ENCODE results near the gene CYTH1. TPM values are rescaled to one million over a fixed set of nuclear protein-coding genes. Genes with fewer than 3 reads are reported as not detected.

The CYTH1 gene
- polyA plus RNA-seq, 2 of the 4 experiments (the other 2 are of a cell fraction) = 38.5 to 46.2 TPM

DNA sequence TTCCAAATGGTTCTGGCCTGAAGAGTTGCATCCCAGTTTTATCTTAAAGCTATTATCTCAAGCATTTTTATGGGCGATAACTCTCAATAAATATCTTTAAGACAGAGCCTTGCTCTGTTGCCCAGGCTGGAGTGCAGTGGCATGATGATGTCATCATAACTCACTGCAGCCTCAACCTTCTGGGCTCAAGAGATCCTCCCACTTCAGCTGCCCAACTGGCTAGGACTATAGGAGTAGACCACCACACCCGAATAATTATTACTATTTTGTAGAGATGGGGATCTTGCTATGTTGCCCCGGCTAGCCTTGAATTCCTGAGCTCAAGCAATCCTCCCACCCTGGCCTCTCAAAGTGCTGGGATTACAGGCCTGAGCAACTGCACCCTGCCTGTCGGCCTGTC is 26.1 kb upstream of the CYTH1 start:
- ATAC-seq (no peak; a peak in 1 of 6 replicates), DNase-seq (ENCODE audit: low read depth in 1 of 2, low spot score in 1 of 2) (no peak), FAIRE-seq (no peak)
- TF ChIP-seq FOSL2 (IDR thresholded peaks at IDR 0.05) (no peak), FOSL2 (CRISPR knock-in tag; IDR thresholded peaks at IDR 0.05) (0 out of 2 replicates have a peak, but pooled peaks have one; percentile 16), RAD21 (conservative IDR thresholded peaks at IDR 0.05 in 1 of 2, IDR thresholded peaks at IDR 0.05 in 1 of 2) (no peak)
- 85% methylated on average over 4 of the region's 4 CpGs for WGBS (ENCODE audit: missing lambda C conversion rate)
- Histone ChIP-seq H3K4me3 (no peak overlapping the region), H3K4me2 (no peak overlapping the region), H3K9me3 (no peaks in the 10 kb centered on the region), H3K4me1 (no peaks in the 10 kb centered on the region), H3K27ac (no peak overlapping the region)
- CTCF ChIA-PET = interaction anchor here (0.5 to 3.1 kb wide), 6 partner anchors 9 to 163 kb away, joined by 3 to 10 read pairs (median 4); partner anchors contain the start of gene CYTH1
- POLR2A ChIA-PET = no interaction called here

DNA sequence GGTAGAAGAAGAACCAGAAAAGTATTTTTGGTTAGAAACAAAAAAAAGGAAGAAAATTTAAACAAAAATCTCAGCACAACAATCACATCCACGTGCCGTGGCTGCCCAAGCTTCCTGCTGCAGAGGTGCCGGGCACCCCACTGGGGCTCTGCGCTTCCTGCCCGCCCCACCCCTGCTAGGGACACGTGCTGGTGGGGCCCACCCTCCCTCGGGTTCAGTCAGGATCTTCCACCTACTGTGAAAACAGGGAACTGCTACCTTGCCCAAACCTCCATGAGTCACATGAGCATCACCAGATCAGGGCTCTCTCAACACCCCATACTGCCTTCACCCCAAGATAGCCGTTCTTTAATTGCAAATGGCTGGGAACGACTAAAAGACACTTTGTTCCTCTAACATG is 24.4 kb upstream of the CYTH1 start:
- no peak for FAIRE-seq
- ChIA-PET POLR2A (no interaction called here), CTCF (interaction anchor here (1.1 kb wide), 1 partner anchor 16 kb away, joined by 4 read pairs; no protein-coding TSS in a partner anchor)
- peak; percentile 27 to 53 for DNase-seq (ENCODE audit: low read depth in 1 of 2, low spot score in 1 of 2)
- no peak for TF ChIP-seq MAZ (IDR thresholded peaks at IDR 0.05; ENCODE audit: borderline replicate concordance, low read depth, low read length)
- no peak for TF ChIP-seq CHD4 (IDR thresholded peaks at IDR 0.05; ENCODE audit: borderline replicate concordance)
- TF ChIP-seq CHD2 (IDR thresholded peaks at IDR 0.05; ENCODE audit: low read length, partially characterized antibody) = no peak
- TF ChIP-seq, protein P1, sequence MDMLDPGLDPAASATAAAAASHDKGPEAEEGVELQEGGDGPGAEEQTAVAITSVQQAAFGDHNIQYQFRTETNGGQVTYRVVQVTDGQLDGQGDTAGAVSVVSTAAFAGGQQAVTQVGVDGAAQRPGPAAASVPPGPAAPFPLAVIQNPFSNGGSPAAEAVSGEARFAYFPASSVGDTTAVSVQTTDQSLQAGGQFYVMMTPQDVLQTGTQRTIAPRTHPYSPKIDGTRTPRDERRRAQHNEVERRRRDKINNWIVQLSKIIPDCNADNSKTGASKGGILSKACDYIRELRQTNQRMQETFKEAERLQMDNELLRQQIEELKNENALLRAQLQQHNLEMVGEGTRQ (IDR thresholded peaks at IDR 0.05) = peak; percentile 12; the same call in 1 of the 2 replicates
- Histone ChIP-seq H3K27ac (no peak overlapping the region), H3K4me1 (no peaks in the 10 kb centered on the region), H3K9me3 (no peaks in the 10 kb centered on the region), H3K4me2 (no peak overlapping the region), H3K4me3 (no peak overlapping the region)
- WGBS (ENCODE audit: missing lambda C conversion rate) = 88% methylated on average over 9 of the region's 9 CpGs
- ATAC-seq = peak; percentile 53 to 63

DNA sequence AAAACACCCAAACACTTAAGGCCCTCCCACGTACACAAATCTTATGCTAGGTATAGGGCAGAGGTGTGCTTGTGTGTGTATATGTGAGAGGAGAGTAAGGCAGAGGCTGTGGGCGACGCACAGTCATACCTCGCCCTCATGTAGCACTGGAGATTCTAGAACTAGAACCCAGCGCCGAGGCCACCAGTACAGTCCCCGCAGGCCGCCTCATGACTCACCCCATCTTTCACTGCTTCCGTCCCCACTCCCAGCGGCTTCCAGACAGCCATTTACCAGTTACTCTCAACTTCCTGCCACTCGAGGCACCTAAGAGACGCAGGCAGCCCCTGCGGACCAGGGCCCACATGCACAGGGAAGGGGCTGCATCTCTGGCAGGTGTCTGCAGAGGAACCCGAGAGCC is 23.2 kb upstream of the CYTH1 start:
- no peak overlapping the region for H3K4me2 ChIP-seq
- H3K9me3 ChIP-seq = no peaks in the 10 kb centered on the region
- H3K4me3 ChIP-seq = no peak overlapping the region
- ChIA-PET CTCF (interaction anchor here (0.5 to 1.3 kb wide), 4 partner anchors 9 to 787 kb away, joined by 3 read pairs; no protein-coding TSS in a partner anchor), POLR2A (interaction anchor here (0.6 kb wide), 1 partner anchor 39 kb away, joined by 4 read pairs; no protein-coding TSS in a partner anchor)
- DNase-seq (ENCODE audit: low read depth in 1 of 2, low spot score in 1 of 2) (no peak), FAIRE-seq (no peak), ATAC-seq (no peak; a peak in 1 of 6 replicates)
- TF ChIP-seq FOSL2 (IDR thresholded peaks at IDR 0.05) (no peak), FOSL2 (CRISPR knock-in tag; IDR thresholded peaks at IDR 0.05) (0 out of 2 replicates have a peak, but pooled peaks have one; percentile 3), CBX2 (IDR thresholded peaks at IDR 0.05; ENCODE audit: borderline replicate concordance, low read depth) (no peak)
- H3K4me1 ChIP-seq = no peaks in the 10 kb centered on the region
- no peak overlapping the region for H3K27ac ChIP-seq
- 92% methylated on average over 14 of the region's 14 CpGs for WGBS (ENCODE audit: missing lambda C conversion rate)

DNA sequence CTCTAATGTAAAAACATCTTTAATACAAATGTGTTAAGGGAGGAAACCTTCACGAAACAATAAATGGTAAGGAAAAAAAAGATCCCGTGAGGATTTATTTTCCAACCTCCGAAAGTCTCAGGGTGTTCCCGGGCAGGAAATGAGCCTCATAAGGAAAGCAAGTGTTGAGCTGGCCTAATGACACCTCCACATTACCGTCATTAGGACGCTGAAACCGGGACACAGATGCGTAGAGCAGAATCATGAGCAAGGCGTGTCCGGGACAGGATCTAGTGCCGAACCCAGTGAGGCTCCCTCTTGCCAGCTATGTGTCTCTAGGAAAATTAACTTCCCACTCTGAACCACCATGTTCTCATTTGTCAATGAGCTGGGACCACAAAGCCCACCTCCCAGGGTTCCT is 22.7 kb upstream of the CYTH1 start:
- H3K4me2 ChIP-seq = no peak overlapping the region
- 93% methylated on average over 11 of the region's 11 CpGs for WGBS (ENCODE audit: missing lambda C conversion rate)
- FAIRE-seq (no peak), DNase-seq (ENCODE audit: low read depth in 1 of 2, low spot score in 1 of 2) (no peak), ATAC-seq (no peak)
- no peaks in the 10 kb centered on the region for H3K9me3 ChIP-seq
- H3K4me3 ChIP-seq = no peak overlapping the region
- no peak overlapping the region for H3K27ac ChIP-seq
- no peaks in the 10 kb centered on the region for H3K4me1 ChIP-seq
- ChIA-PET POLR2A (interaction anchor here (0.6 kb wide), 1 partner anchor 39 kb away, joined by 4 read pairs; no protein-coding TSS in a partner anchor), CTCF (interaction anchor here (0.6 to 1.9 kb wide), 4 partner anchors 10 to 35 kb away, joined by 3 to 10 read pairs (median 3); no protein-coding TSS in a partner anchor)
- TF ChIP-seq NFE2L2 (conservative IDR thresholded peaks at IDR 0.05; ENCODE audit: low read length) (no peak), SREBF2 (IDR thresholded peaks at IDR 0.05) (no peak), BHLHE40 (IDR thresholded peaks at IDR 0.05; ENCODE audit: low read depth, low read length) (no peak), HOXB5 (CRISPR knock-in tag; IDR thresholded peaks at IDR 0.05) (no peak), CHD4 (IDR thresholded peaks at IDR 0.05; ENCODE audit: borderline replicate concordance) (no peak), RARB (CRISPR knock-in tag; IDR thresholded peaks at IDR 0.05) (no peak), KDM1A (IDR thresholded peaks at IDR 0.05; ENCODE audit: low read depth) (no peak), EP300 (IDR thresholded peaks at IDR 0.05) (no peak), CEBPB (IDR thresholded peaks at IDR 0.05) (no peak), FOXS1 (CRISPR knock-in tag; IDR thresholded peaks at IDR 0.05) (no peak), ZC3H11A (IDR thresholded peaks at IDR 0.05) (no peak), CBX8 (IDR thresholded peaks at IDR 0.05) (no peak), MAFK (IDR thresholded peaks at IDR 0.05; ENCODE audit: partially characterized antibody) (no peak), CHD2 (IDR thresholded peaks at IDR 0.05; ENCODE audit: low read length, partially characterized antibody) (no peak), HOXB13 (CRISPR knock-in tag; IDR thresholded peaks at IDR 0.05; ENCODE audit: low read depth) (no peak)
- TF ChIP-seq, protein P1 (IDR thresholded peaks at IDR 0.05) = no peak
- TF ChIP-seq, protein P2, sequence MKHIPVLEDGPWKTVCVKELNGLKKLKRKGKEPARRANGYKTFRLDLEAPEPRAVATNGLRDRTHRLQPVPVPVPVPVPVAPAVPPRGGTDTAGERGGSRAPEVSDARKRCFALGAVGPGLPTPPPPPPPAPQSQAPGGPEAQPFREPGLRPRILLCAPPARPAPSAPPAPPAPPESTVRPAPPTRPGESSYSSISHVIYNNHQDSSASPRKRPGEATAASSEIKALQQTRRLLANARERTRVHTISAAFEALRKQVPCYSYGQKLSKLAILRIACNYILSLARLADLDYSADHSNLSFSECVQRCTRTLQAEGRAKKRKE (CRISPR knock-in tag; IDR thresholded peaks at IDR 0.05; ENCODE audit: low read depth) = no peak
- TF ChIP-seq, protein P3, sequence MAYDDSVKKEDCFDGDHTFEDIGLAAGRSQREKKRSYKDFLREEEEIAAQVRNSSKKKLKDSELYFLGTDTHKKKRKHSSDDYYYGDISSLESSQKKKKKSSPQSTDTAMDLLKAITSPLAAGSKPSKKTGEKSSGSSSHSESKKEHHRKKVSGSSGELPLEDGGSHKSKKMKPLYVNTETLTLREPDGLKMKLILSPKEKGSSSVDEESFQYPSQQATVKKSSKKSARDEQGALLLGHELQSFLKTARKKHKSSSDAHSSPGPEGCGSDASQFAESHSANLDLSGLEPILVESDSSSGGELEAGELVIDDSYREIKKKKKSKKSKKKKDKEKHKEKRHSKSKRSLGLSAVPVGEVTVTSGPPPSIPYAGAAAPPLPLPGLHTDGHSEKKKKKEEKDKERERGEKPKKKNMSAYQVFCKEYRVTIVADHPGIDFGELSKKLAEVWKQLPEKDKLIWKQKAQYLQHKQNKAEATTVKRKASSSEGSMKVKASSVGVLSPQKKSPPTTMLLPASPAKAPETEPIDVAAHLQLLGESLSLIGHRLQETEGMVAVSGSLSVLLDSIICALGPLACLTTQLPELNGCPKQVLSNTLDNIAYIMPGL (CRISPR knock-in tag; IDR thresholded peaks at IDR 0.05; ENCODE audit: borderline replicate concordance) = no peak
